AG04449 (cell line): ENCODE data around the gene NUP35.

Experiments used
- CTCF ChIA-PET: fragments of 350-600 bp; formaldehyde crosslinking; extraction: SDS; loops from one replicate; lab custom pipeline; 2021; ENCODE audit warnings: antibody characterized with exemption; lab: Yijun Ruan, JAX
- POLR2A ChIA-PET: fragments of 400-600, 350-600 bp; formaldehyde crosslinking; extraction: SDS; loops from one replicate; lab custom pipeline; 2020; ENCODE audit warnings: antibody characterized with exemption, inconsistent platforms; lab: Yijun Ruan, JAX
- DNase-seq: peaks from one replicate; pipeline ENCODE4 v3.0.0-alpha.2; 2010; ENCODE audit warnings: low read depth, low spot score
- H3K4me3 ChIP-seq: 2 replicates; pipeline ENCODE4 v1.5.1; 2011; ENCODE audit warnings: low read depth, mild to moderate bottlenecking, control low read depth, low read length
- TF ChIP-seq, protein P1 (sequence below): IDR thresholded peaks from one replicate; pipeline ENCODE4 v1.5.1; 2011; ENCODE audit warnings: mild to moderate bottlenecking, moderate library complexity, low read length, control low read depth, inconsistent platforms; ENCODE audit not compliant: insufficient read depth; ENCODE audit errors: missing control alignments

The NUP35 gene, protein sequence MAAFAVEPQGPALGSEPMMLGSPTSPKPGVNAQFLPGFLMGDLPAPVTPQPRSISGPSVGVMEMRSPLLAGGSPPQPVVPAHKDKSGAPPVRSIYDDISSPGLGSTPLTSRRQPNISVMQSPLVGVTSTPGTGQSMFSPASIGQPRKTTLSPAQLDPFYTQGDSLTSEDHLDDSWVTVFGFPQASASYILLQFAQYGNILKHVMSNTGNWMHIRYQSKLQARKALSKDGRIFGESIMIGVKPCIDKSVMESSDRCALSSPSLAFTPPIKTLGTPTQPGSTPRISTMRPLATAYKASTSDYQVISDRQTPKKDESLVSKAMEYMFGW

GRCh38 chr2:183124222-183124956 lies at the start of gene NUP35:
Gene NUP35 (plus strand): TSS chr2:183124443. CDS start chr2:183124458, 15 bp downstream.
- TF ChIP-seq, protein P1, sequence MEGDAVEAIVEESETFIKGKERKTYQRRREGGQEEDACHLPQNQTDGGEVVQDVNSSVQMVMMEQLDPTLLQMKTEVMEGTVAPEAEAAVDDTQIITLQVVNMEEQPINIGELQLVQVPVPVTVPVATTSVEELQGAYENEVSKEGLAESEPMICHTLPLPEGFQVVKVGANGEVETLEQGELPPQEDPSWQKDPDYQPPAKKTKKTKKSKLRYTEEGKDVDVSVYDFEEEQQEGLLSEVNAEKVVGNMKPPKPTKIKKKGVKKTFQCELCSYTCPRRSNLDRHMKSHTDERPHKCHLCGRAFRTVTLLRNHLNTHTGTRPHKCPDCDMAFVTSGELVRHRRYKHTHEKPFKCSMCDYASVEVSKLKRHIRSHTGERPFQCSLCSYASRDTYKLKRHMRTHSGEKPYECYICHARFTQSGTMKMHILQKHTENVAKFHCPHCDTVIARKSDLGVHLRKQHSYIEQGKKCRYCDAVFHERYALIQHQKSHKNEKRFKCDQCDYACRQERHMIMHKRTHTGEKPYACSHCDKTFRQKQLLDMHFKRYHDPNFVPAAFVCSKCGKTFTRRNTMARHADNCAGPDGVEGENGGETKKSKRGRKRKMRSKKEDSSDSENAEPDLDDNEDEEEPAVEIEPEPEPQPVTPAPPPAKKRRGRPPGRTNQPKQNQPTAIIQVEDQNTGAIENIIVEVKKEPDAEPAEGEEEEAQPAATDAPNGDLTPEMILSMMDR, result no peak
- DNase-seq, result peak; percentile 41
- ChIA-PET POLR2A (interaction anchor here (0.6 kb wide), 2 partner anchors 54 to 92 kb away, joined by 4 read pairs; no protein-coding TSS in a partner anchor), CTCF (interaction anchor here (1.5 kb wide), 1 partner anchor 13 kb away, joined by 4 read pairs; no protein-coding TSS in a partner anchor)
- peak within 1 kb of the TSS; percentile 91 for H3K4me3 ChIP-seq

DNA sequence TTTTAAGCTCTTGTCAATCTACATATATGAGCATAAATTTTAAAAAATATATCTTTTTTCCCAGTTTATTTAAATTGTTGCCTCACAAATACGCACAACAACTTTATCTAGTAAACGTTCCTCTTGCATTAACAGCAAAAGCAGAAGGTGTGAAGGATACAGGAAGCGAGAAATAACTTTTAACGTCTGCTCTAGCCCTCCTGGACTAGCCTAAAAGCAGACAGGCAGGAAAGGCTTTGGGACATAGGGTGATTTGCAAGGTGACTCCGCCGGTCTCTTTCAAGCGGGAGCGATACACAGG lies 46.1 kb upstream of the NUP35 start:
- POLR2A ChIA-PET, result interaction anchor here (0.8 to 1.9 kb wide), 3 partner anchors 15 to 71 kb away, joined by 3 to 6 read pairs (median 3); no protein-coding TSS in a partner anchor
- CTCF ChIA-PET, result interaction anchor here (1.0 to 5.5 kb wide), 3 partner anchors 9 to 98 kb away, joined by 3 to 30 read pairs (median 4); no protein-coding TSS in a partner anchor
- TF ChIP-seq, protein P1, result no peak
- DNase-seq, result no peak
- peak overlapping the region; percentile 70 for H3K4me3 ChIP-seq

- TF ChIP-seq, protein P1, result no peak
- H3K4me3 ChIP-seq, result peak within 1 kb of the TSS; percentile 70
- CTCF ChIA-PET, result interaction anchor here (0.8 to 5.5 kb wide), 5 partner anchors 10 to 170 kb away, joined by 3 to 30 read pairs (median 4); no protein-coding TSS in a partner anchor
- POLR2A ChIA-PET, result interaction anchor here (0.6 to 1.9 kb wide), 5 partner anchors 16 to 71 kb away, joined by 3 to 6 read pairs (median 4); no protein-coding TSS in a partner anchor
- no peak for DNase-seq
These were observed 45.6 kb upstream of the NUP35 start, which contains the start of gene DUSP19 for GRCh38 chr2:183078464-183079138. Gene DUSP19 (plus strand): TSS chr2:183078747. CDS start chr2:183078934, 187 bp downstream.

- ChIA-PET POLR2A (interaction anchor here (0.6 to 1.9 kb wide), 4 partner anchors 20 to 70 kb away, joined by 3 to 6 read pairs (median 4); no protein-coding TSS in a partner anchor), CTCF (interaction anchor here (0.8 to 5.5 kb wide), 5 partner anchors 10 to 169 kb away, joined by 3 to 30 read pairs (median 4); no protein-coding TSS in a partner anchor)
- DNase-seq, result no peak
- H3K4me3 ChIP-seq, result peak overlapping the region; percentile 70
- TF ChIP-seq, protein P1, result no peak
These were observed 45.0 kb upstream of the NUP35 start for GRCh38 chr2:183079139-183079775.

DNA sequence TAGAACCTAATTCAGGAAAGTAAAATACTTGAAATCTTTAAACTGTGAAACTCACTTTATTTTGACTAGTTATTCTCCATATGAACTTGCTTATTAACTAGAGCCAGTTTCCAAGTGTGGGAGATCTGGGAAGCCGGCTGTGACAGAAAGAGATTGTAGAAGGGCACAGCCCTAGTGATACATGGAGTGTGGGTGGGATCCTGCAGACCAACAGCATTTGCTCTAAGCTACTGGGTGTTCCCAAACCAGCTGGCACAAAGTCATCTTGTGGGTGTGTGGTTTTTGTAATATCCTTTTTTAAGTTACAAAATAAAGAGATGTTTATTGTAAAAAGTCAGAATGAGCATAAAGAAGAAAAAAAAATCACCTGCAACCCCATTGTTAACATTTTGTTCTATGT lies 42.3 kb upstream of the NUP35 start:
- ChIA-PET POLR2A (no interaction called here), CTCF (interaction anchor here (5.5 kb wide), 1 partner anchor 13 kb away, joined by 30 read pairs; no protein-coding TSS in a partner anchor)
- TF ChIP-seq, protein P1, result no peak
- DNase-seq, result no peak
- H3K4me3 ChIP-seq, result no peak overlapping the region
